Activated T-helper 17 cell treated with anti-CD3 and anti-CD28 coated beads, Interleukin-2, amount 50 U/mL, for 72 hours (primary cell): ENCODE measurements around the gene GALM. TPM values are rescaled to one million over a fixed set of nuclear protein-coding genes. Genes with fewer than 3 reads are reported as not detected.
"Not testable (repeated sequence)": the region's sequence is repeated elsewhere in the genome, so short reads cannot be mapped to it uniquely, and the experiment has no call there.

Experiments used
- ATAC-seq: fragments of 150-1000 bp; cut with Tn5 transposase; replicated peaks from 2 replicates; pipeline ENCODE4 v1.10.0; 2021; ENCODE audit warnings: mild to moderate bottlenecking, moderate library complexity
- H3K27ac Mint-ChIP-seq: one replicate; pipeline ENCODE4 v1.8.0; 2022; ENCODE audit warnings: mixed read lengths
- H3K27me3 Mint-ChIP-seq: one replicate; pipeline ENCODE4 v1.8.0; 2022; ENCODE audit warnings: mixed read lengths
- H3K36me3 Mint-ChIP-seq: one replicate; pipeline ENCODE4 v1.8.0; 2022; ENCODE audit warnings: low read depth, mild to moderate bottlenecking, mixed read lengths
- H3K4me1 Mint-ChIP-seq: one replicate; pipeline ENCODE4 v1.8.0; 2022; ENCODE audit warnings: mixed read lengths
- H3K4me3 Mint-ChIP-seq: one replicate; pipeline ENCODE4 v1.8.0; 2022; ENCODE audit warnings: mild to moderate bottlenecking, mixed read lengths
- H3K9me3 Mint-ChIP-seq: one replicate; pipeline ENCODE4 v1.8.0; 2022; ENCODE audit warnings: mixed read lengths
- total RNA-seq, 2 donors: library from RNA; stranded (reverse); gene quantifications; one replicate each; pipeline ENCODE4 v1.2.3, GENCODE V29; 2022

Gene GALM
- total RNA-seq, 2 donors from 2014 or later: 85.2 to 123 TPM

- Mint-ChIP-seq H3K9me3 (no peaks in the 10 kb centered on the region), H3K36me3 (peaks cover 95% of the 10 kb centered on the region), H3K27me3 (no peaks in the 10 kb centered on the region), H3K4me3 (peak overlapping the region; percentile 88), H3K4me1 (peaks cover 48% of the 10 kb centered on the region), H3K27ac (peak overlapping the region; percentile 94)
- peak; percentile 86 for ATAC-seq
These were observed 56.6 kb downstream of the GALM start for GRCh38 chr2:38722271-38723061.

- ATAC-seq: peak; percentile 68
- peaks cover 48% of the 10 kb centered on the region for H3K4me1 Mint-ChIP-seq
- H3K9me3 Mint-ChIP-seq: no peaks in the 10 kb centered on the region
- H3K27me3 Mint-ChIP-seq: no peaks in the 10 kb centered on the region
- peak overlapping the region; percentile 88 for H3K4me3 Mint-ChIP-seq
- peaks cover 95% of the 10 kb centered on the region for H3K36me3 Mint-ChIP-seq
- peak overlapping the region; percentile 94 for H3K27ac Mint-ChIP-seq
These were observed 57.3 kb downstream of the GALM start for GRCh38 chr2:38723173-38723572.

- no peak for ATAC-seq
- H3K9me3 Mint-ChIP-seq: no peaks in the 10 kb centered on the region
- no peak overlapping the region for H3K27ac Mint-ChIP-seq
- peaks cover 30% of the 10 kb centered on the region for H3K4me1 Mint-ChIP-seq
- H3K4me3 Mint-ChIP-seq: no peak overlapping the region
- H3K36me3 Mint-ChIP-seq: peaks cover 99% of the 10 kb centered on the region
- no peaks in the 10 kb centered on the region for H3K27me3 Mint-ChIP-seq
These were observed 61.7 kb downstream of the GALM start for GRCh38 chr2:38727661-38728060.

GRCh38 chr2:38728694-38729093 lies 62.8 kb downstream of the GALM start:
- Mint-ChIP-seq H3K9me3 (no peaks in the 10 kb centered on the region), H3K4me1 (peaks cover 25% of the 10 kb centered on the region), H3K27me3 (no peaks in the 10 kb centered on the region), H3K4me3 (no peak overlapping the region), H3K36me3 (peaks cover 99% of the 10 kb centered on the region), H3K27ac (peak overlapping the region; percentile 37)
- ATAC-seq: no peak

- ATAC-seq: no peak
- Mint-ChIP-seq H3K27ac (no peak overlapping the region), H3K36me3 (peaks cover 98% of the 10 kb centered on the region), H3K4me1 (peaks cover 11% of the 10 kb centered on the region), H3K9me3 (no peaks in the 10 kb centered on the region), H3K4me3 (no peak overlapping the region), H3K27me3 (no peaks in the 10 kb centered on the region)
These were observed 65.2 kb downstream of the GALM start for GRCh38 chr2:38731090-38731489.

- Mint-ChIP-seq H3K27me3 (no peaks in the 10 kb centered on the region), H3K4me3 (no peak overlapping the region), H3K9me3 (no peaks in the 10 kb centered on the region), H3K4me1 (peaks cover 11% of the 10 kb centered on the region), H3K36me3 (peaks cover 98% of the 10 kb centered on the region), H3K27ac (no peak overlapping the region)
- no peak for ATAC-seq
These were observed 65.8 kb downstream of the GALM start for GRCh38 chr2:38731684-38732221.

- Mint-ChIP-seq H3K4me1 (peaks cover 18% of the 10 kb centered on the region), H3K27me3 (no peaks in the 10 kb centered on the region), H3K9me3 (no peaks in the 10 kb centered on the region), H3K4me3 (no peak overlapping the region), H3K36me3 (peaks cover 99% of the 10 kb centered on the region), H3K27ac (peak overlapping the region; percentile 83)
- no peak for ATAC-seq
These were observed 67.5 kb downstream of the GALM start for GRCh38 chr2:38733300-38733971.

GRCh38 chr2:38734299-38735058 lies 68.6 kb downstream of the GALM start:
- Mint-ChIP-seq H3K4me3 (no peak overlapping the region), H3K36me3 (peaks cover 99% of the 10 kb centered on the region), H3K27me3 (no peaks in the 10 kb centered on the region), H3K9me3 (no peaks in the 10 kb centered on the region), H3K4me1 (peaks cover 27% of the 10 kb centered on the region), H3K27ac (peak overlapping the region; percentile 70)
- no peak for ATAC-seq

GRCh38 chr2:38735999-38736320 lies 70.0 kb downstream of the GALM start:
- ATAC-seq: no peak
- Mint-ChIP-seq H3K9me3 (no peaks in the 10 kb centered on the region), H3K36me3 (peaks cover 99% of the 10 kb centered on the region), H3K4me1 (peaks cover 32% of the 10 kb centered on the region), H3K4me3 (no peak overlapping the region), H3K27me3 (no peaks in the 10 kb centered on the region), H3K27ac (peak overlapping the region; percentile 66)

GRCh38 chr2:38737000-38737698 lies 71.2 kb downstream of the GALM start:
- not testable (repeated sequence) for H3K9me3 Mint-ChIP-seq, H3K4me3 Mint-ChIP-seq, ATAC-seq, H3K27me3 Mint-ChIP-seq
- Mint-ChIP-seq H3K27ac (peak overlapping the region; percentile 66), H3K4me1 (peaks cover 27% of the 10 kb centered on the region), H3K36me3 (peaks cover 99% of the 10 kb centered on the region)

- H3K27ac Mint-ChIP-seq: peak overlapping the region; percentile 66
- H3K4me1 Mint-ChIP-seq: peaks cover 27% of the 10 kb centered on the region
- ATAC-seq: no peak
- H3K27me3 Mint-ChIP-seq: no peaks in the 10 kb centered on the region
- H3K36me3 Mint-ChIP-seq: peaks cover 99% of the 10 kb centered on the region
- H3K4me3 Mint-ChIP-seq: no peak overlapping the region
- H3K9me3 Mint-ChIP-seq: no peaks in the 10 kb centered on the region
These were observed 72.0 kb downstream of the GALM start for GRCh38 chr2:38737925-38738324.

GRCh38 chr2:38739524-38739923 lies 73.6 kb downstream of the GALM start:
- H3K36me3 Mint-ChIP-seq: peaks cover 99% of the 10 kb centered on the region
- H3K9me3 Mint-ChIP-seq: no peaks in the 10 kb centered on the region
- H3K4me1 Mint-ChIP-seq: peaks cover 27% of the 10 kb centered on the region
- no peak for ATAC-seq
- H3K4me3 Mint-ChIP-seq: no peak overlapping the region
- H3K27me3 Mint-ChIP-seq: no peaks in the 10 kb centered on the region
- H3K27ac Mint-ChIP-seq: peak overlapping the region; percentile 66

- Mint-ChIP-seq H3K27ac (peak overlapping the region; percentile 68), H3K4me3 (peak overlapping the region; percentile 28), H3K27me3 (no peaks in the 10 kb centered on the region), H3K4me1 (peaks cover 36% of the 10 kb centered on the region), H3K9me3 (no peaks in the 10 kb centered on the region), H3K36me3 (peaks cover 100% of the 10 kb centered on the region)
- ATAC-seq: peak; percentile 18
These were observed 75.2 kb downstream of the GALM start for GRCh38 chr2:38740851-38741731.
